Activated CD8-positive, alpha-beta memory T cell treated with anti-CD3 and anti-CD28 coated beads for 24 hours (primary cell): ENCODE results near the gene SSTR1.

Experiments
- DNase-seq: peaks from one replicate; pipeline ENCODE4 v3.0.0-alpha.2; 2020

SSTR1 gene

DNA sequence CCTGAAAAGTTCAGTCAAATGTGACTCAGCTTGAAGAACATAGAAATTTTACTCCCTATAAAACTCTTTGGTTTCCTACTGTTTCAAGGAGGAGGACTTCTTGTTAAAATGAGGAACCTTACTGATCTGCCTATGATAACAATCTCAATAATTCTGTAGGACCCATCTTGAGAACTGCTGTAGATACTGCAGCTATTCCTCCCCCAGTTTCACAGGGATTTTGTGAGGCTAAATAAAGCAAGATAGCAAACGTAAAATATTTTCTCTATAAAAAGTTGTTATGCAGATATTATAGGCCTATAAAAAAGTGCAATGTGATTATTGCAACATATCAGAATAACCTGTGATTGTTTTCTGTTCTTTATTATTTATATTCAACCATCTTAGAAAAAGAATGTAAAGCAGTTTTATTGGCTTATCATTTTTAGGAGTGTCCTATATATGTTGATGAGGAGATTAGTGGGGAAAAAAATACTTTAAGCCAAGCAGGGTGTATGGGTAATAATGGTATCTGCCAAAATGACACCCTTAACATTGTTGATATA lies 36.1 kb downstream of the SSTR1 start:
- DNase-seq: no peak

DNA sequence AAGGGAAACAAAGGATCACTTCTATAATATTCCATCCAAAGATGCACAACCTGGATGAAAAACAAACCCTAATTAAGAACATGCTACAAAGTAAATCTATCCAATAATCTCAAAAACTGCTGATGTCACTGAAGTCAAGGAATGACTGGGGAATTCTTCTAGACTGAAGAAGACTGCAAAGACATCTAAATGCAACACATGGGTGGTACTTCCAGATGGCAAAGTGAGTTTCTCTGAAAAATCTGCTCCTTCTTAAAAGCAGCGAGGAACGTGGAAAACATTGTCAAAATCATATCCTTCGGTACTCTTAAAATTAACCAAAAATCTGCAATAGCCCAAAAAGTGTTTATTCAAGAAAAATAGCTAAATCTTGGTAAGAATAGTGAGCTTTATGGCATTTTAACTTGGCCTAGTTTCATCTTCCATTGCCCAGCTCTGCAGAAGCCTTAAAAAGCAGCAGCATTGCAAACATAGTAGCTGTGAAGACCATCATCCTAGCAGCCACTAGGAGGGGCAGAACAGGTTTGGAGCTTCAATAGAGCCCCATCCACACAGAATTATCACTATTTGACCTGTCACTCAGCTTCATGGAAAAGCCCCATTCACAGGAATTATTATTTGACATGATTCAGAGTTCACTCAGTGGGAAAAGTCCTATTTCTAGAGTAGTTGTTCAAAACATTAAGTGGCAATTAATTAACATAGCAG lies 40.8 kb downstream of the SSTR1 start:
- DNase-seq: no peak

- DNase-seq: no peak
Observed at GRCh38 chr14:38250331-38250730, 42.6 kb downstream of the SSTR1 start.

GRCh38 chr14:38252066-38252710 lies 44.5 kb downstream of the SSTR1 start:
- DNase-seq: no peak

- DNase-seq: no peak
Observed at GRCh38 chr14:38253676-38254075, 46.0 kb downstream of the SSTR1 start.

DNA sequence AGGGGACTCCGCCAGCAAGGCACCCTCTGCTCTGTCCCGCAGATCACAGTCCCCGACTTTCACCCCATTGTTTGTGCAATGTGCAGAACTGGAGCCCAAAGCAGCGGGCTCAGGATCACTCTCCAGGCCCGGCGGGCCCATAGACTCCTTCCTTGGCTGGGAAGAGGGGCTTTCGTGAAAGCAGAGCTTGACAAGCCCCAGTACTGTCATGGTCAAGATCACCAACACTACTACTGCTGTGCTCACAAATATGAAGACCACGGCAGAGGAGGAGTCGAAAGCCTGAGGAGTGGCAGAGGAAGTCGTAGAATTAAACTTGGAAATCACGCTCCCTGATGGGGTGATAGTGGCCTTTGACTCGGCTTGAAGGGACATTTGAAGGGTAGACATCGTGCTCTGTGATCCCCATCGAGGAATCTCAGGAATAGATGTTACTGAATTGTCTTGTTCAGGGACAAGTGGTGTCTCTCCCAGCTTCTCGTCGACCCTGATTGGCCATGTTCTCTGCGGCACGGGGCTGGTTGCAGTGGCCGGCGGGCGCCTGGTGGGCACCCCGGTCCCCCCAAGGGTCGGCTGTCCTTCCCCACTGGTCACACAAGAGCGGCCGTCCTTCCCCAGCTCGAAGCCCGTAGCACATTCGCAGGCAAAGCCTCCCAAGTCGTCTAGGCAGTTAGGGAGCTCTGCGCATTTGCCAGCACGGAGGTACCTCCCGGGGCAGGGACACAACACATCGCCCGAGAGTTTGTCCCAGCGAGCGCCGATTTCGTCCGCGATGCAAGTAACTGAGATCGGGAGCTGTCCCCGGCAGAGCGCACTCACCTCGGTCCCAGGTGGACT lies 47.1 kb downstream of the SSTR1 start:
- no peak for DNase-seq

DNA sequence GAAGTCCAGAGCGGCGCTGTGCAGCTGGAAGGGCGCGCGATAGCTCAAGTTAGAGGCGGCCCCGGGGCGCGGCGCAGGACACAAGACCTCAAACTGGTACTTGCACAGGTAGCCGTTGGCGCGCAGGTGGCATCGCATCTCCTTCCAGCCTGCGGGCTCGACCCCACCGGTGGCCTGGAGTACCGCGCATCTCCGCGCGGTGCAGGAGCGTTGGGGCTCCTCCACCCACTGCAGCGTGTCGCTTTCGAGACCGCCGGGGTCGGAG lies 47.6 kb downstream of the SSTR1 start:
- peak; percentile 58 for DNase-seq

DNA sequence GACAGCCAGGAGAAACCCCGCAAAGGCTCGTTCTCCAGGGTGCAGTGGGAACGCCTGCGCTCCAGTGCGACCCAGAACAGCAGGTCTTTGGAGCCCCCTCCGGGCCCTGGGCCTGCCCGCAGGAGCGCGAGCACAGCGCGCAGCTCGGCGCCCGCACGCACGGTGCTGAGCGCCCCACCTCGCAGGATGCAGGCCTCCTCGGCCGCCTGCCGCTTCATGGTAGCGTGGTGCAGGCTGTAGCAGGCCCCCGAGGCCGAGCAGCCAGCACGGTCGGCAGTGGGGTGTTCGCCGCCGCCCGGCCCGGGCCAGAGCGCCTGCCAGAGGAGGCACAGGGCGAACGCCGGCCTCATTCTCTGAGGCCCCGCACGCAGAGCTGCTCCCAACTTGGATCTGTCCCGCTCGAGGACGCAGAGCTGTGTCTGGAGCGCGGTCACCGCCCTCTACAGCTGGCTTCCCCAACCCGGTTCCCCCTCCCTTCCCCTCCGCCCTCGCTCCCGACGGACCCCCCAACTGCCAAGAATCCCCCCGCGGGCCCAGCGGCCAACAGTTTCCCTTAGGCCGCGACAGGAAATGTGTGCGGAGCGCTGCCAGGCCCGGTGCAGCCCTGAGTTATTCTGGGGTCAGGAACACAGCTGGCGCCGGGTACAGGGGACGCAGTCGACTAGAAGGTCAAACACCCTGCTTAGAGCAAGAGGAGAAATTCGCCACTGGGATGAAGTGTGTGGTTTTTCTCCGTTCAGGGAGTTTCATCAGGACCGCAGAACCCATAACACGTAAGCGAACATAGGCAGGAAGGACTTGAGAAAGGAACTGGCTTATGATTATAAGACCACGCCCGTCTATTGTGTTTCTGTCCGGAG lies 48.2 kb downstream of the SSTR1 start, which contains the start of gene CLEC14A:
Gene CLEC14A, minus strand, starts transcription at position 421 of the 860 bp plus-strand sequence. Its CDS starts 71 bp downstream, at position 350.
- peak; percentile 59 for DNase-seq

DNA sequence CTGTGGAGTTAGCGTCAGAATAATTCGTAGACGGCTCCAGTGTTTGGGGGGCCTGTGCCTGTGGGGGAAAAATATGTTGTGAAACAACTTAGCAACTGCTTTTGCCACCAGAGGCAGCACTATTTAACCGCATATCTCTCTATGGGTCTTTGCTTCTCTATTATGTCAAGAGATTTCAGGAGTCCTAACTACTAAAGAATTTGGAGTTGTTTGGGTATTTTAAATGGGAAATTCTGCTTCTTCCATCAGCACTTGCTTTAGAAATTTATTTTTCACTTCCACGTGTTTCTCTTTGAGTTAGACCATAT lies 48.8 kb downstream of the SSTR1 start:
- no peak for DNase-seq

- DNase-seq: no peak
Observed at GRCh38 chr14:38257507-38257906, 49.8 kb downstream of the SSTR1 start.

DNA sequence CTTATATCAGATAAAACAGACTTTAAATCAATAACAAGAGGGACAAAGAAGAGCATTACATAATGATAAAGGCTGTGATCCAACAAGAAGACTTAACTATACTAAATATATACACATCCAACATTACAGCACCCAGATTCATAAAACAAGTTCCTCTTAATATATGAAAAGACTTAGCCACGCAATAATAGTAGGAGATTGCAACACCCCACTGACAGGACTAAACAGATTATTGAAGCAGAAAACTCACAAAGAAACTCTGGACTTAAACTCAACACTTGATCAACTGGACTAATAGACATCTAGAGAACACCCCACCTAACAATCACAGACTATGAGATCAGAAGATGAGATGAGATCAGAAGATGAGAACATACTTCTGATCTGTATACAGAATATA lies 53.9 kb downstream of the SSTR1 start:
- no peak for DNase-seq
